A549 (cell line): ENCODE data around the gene WSCD2.

Source experiments
- CTCF ChIP-seq: fragments of >200 bp; sonication (Bioruptor Twin); formaldehyde crosslinking; IDR thresholded peaks from 3 replicates; pipeline ENCODE4 v1.5.1; 2016
- HDAC2 ChIP-seq: fragments of 200-600 bp; sonication (generic); IDR thresholded peaks from 2 replicates; pipeline ENCODE4 v1.6.1; 2016
- JUN ChIP-seq, 2 experiments: fragments of >200 bp; sonication (Bioruptor Twin); formaldehyde crosslinking; IDR thresholded peaks; 2 replicates in 1 of 2; 3 replicates in 1 of 2; pipeline ENCODE4 v1.6.1; 2016 to 2017
- JUNB ChIP-seq: fragments of >200 bp; sonication (Bioruptor Twin); formaldehyde crosslinking; IDR thresholded peaks from 2 replicates; pipeline ENCODE4 v1.6.1; 2016
- PHF8 ChIP-seq: fragments of 200-600 bp; sonication (generic); IDR thresholded peaks from 2 replicates; pipeline ENCODE4 v1.6.1; 2016; ENCODE audit warnings: low read depth, mild to moderate bottlenecking, antibody characterized with exemption, moderate library complexity, borderline replicate concordance
- POLR2A ChIP-seq: IDR thresholded peaks from 2 replicates; pipeline ENCODE4 v1.6.1; 2012; ENCODE audit warnings: mild to moderate bottlenecking, low read length
- RAD21 ChIP-seq, 2 experiments: fragments of >200 bp in 1 of 2; sonication (Bioruptor Twin) in 1 of 2; formaldehyde crosslinking in 1 of 2; IDR thresholded peaks in 1 of 2; conservative IDR thresholded peaks in 1 of 2; 2 replicates in 1 of 2; 3 replicates in 1 of 2; pipeline ENCODE4 v1.6.1; 2012 to 2018; ENCODE audit warnings: inconsistent platforms in 1 of 2
- TF ChIP-seq, protein P1 (sequence below): IDR thresholded peaks from 2 replicates; pipeline ENCODE4 v1.6.1; 2012
- TF ChIP-seq, protein P2 (sequence below): IDR thresholded peaks from 2 replicates; pipeline ENCODE4 v1.6.1; 2012

DNA sequence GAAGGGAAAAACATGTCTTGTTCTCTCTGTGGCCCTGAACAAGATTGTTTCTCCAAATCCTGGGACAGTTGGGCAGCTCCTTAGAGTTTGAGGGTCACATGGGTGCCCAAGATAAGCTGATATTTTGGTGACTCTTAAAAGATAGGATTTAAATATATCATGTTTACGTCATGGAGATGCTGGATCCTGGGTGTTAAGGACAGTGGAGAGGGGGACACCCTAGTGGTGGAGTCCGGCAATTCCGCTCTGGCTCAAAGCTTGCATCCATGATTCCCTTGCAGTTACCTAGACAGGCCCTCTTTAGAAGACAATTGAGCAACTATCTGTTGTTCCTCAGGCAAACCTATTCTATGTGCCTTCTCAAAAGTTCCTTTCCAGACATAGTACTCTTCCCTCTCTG lies 108.2 kb downstream of the WSCD2 start:
- TF ChIP-seq HDAC2 (no peak), CTCF (no peak), POLR2A (no peak), JUNB (no peak), JUN (IDR thresholded peaks at IDR 0.05) (no peak), PHF8 (no peak), RAD21 (conservative IDR thresholded peaks at IDR 0.05 in 1 of 2, IDR thresholded peaks at IDR 0.05 in 1 of 2) (0 out of 5 replicates have a peak, but pooled peaks of 1 of the 2 experiments have one; percentile 19)
- TF ChIP-seq, protein P1, sequence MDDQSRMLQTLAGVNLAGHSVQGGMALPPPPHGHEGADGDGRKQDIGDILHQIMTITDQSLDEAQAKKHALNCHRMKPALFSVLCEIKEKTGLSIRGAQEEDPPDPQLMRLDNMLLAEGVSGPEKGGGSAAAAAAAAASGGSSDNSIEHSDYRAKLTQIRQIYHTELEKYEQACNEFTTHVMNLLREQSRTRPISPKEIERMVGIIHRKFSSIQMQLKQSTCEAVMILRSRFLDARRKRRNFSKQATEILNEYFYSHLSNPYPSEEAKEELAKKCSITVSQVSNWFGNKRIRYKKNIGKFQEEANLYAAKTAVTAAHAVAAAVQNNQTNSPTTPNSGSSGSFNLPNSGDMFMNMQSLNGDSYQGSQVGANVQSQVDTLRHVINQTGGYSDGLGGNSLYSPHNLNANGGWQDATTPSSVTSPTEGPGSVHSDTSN = no peak
- TF ChIP-seq, protein P2, sequence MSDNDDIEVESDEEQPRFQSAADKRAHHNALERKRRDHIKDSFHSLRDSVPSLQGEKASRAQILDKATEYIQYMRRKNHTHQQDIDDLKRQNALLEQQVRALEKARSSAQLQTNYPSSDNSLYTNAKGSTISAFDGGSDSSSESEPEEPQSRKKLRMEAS = no peak
